Endothelial cell (in vitro differentiated cells): ENCODE results near the gene GALNT5. TPM values are rescaled to one million over a fixed set of nuclear protein-coding genes. Genes with fewer than 3 reads are reported as not detected.

ENCODE experiments used
- DNase-seq: peaks from one replicate; pipeline ENCODE4 v3.0.0; 2021; ENCODE audit warnings: low spot score
- H3K27ac Mint-ChIP-seq: one replicate; pipeline ENCODE4 v1.8.0; 2021; ENCODE audit warnings: mixed read lengths, inconsistent platforms; ENCODE audit not compliant: unreplicated experiment
- H3K27me3 Mint-ChIP-seq: one replicate; pipeline ENCODE4 v1.8.0; 2021; ENCODE audit warnings: mild to moderate bottlenecking, moderate library complexity, mixed read lengths, inconsistent platforms; ENCODE audit not compliant: unreplicated experiment
- H3K36me3 Mint-ChIP-seq: one replicate; pipeline ENCODE4 v1.8.0; 2021; ENCODE audit warnings: mild to moderate bottlenecking, low read depth, mixed read lengths, inconsistent platforms; ENCODE audit not compliant: unreplicated experiment
- H3K4me1 Mint-ChIP-seq: one replicate; pipeline ENCODE4 v1.8.0; 2021; ENCODE audit warnings: mild to moderate bottlenecking, mixed read lengths, inconsistent platforms; ENCODE audit not compliant: unreplicated experiment
- H3K4me3 Mint-ChIP-seq: one replicate; pipeline ENCODE4 v1.8.0; 2021; ENCODE audit warnings: mild to moderate bottlenecking, mixed read lengths, inconsistent platforms; ENCODE audit not compliant: unreplicated experiment
- H3K9me3 Mint-ChIP-seq: one replicate; pipeline ENCODE4 v1.8.0; 2021; ENCODE audit warnings: mixed read lengths, inconsistent platforms; ENCODE audit not compliant: unreplicated experiment
- CTCF ChIP-seq: fragments of 200-600 bp; sonication (generic); IDR thresholded peaks from one replicate; pipeline ENCODE4 v1.5.0; 2021; ENCODE audit warnings: antibody characterized with exemption; ENCODE audit not compliant: unreplicated experiment
- total RNA-seq: library from RNA; stranded (reverse); fragmentation: NEBNext Ultra II Directional; extraction: Animal tissue kit (Norgen Biotek cat#: 25700); gene quantifications from one replicate; pipeline ENCODE4 v1.2.1, GENCODE V29; 2021; ENCODE audit not compliant: unreplicated experiment

Gene GALNT5
- total RNA-seq, 1 donor from 2014 or later: 0.15 TPM

GRCh38 chr2:157260533-157261198 is 3.2 kb downstream of the GALNT5 start:
- Mint-ChIP-seq H3K9me3 (no peaks in the 10 kb centered on the region), H3K27ac (no peak overlapping the region), H3K4me1 (peaks cover 12% of the 10 kb centered on the region), H3K27me3 (no peaks in the 10 kb centered on the region), H3K36me3 (no peaks in the 10 kb centered on the region), H3K4me3 (no peak overlapping the region)
- no peak for DNase-seq
- no peak for TF ChIP-seq CTCF

GRCh38 chr2:157261199-157261782 is 3.8 kb downstream of the GALNT5 start:
- no peaks in the 10 kb centered on the region for H3K27me3 Mint-ChIP-seq
- DNase-seq: no peak
- TF ChIP-seq CTCF: no peak

GRCh38 chr2:157262248-157262647 is 4.7 kb downstream of the GALNT5 start:
- no peak for TF ChIP-seq CTCF
- no peak overlapping the region for H3K4me3 Mint-ChIP-seq
- peaks cover 10% of the 10 kb centered on the region for H3K4me1 Mint-ChIP-seq
- no peaks in the 10 kb centered on the region for H3K9me3 Mint-ChIP-seq
- H3K27me3 Mint-ChIP-seq: no peaks in the 10 kb centered on the region
- no peak overlapping the region for H3K27ac Mint-ChIP-seq
- H3K36me3 Mint-ChIP-seq: no peaks in the 10 kb centered on the region
- DNase-seq: no peak

More at GRCh38 chr2:157261199-157261782, 3.8 kb downstream of the GALNT5 start:
- Mint-ChIP-seq H3K27ac (no peak overlapping the region), H3K9me3 (no peaks in the 10 kb centered on the region), H3K4me3 (no peak overlapping the region), H3K4me1 (peaks cover 12% of the 10 kb centered on the region), H3K36me3 (no peaks in the 10 kb centered on the region)

GRCh38 chr2:157264099-157264498 is 6.6 kb downstream of the GALNT5 start:
- no peak for DNase-seq
- Mint-ChIP-seq H3K4me1 (no peaks in the 10 kb centered on the region), H3K36me3 (no peaks in the 10 kb centered on the region), H3K4me3 (no peak overlapping the region), H3K27me3 (no peaks in the 10 kb centered on the region), H3K27ac (no peak overlapping the region), H3K9me3 (no peaks in the 10 kb centered on the region)
- no peak for TF ChIP-seq CTCF

GRCh38 chr2:157265825-157266224 is 8.3 kb downstream of the GALNT5 start:
- H3K27me3 Mint-ChIP-seq: no peaks in the 10 kb centered on the region
- H3K27ac Mint-ChIP-seq: no peak overlapping the region
- no peaks in the 10 kb centered on the region for H3K36me3 Mint-ChIP-seq
- H3K9me3 Mint-ChIP-seq: no peaks in the 10 kb centered on the region
- DNase-seq: no peak
- no peak for TF ChIP-seq CTCF
- no peaks in the 10 kb centered on the region for H3K4me1 Mint-ChIP-seq
- H3K4me3 Mint-ChIP-seq: no peak overlapping the region
